ENCODE measurements around the gene GUCY2D.
A peak's percentile ranks its signal among the peaks of the same experiment; 100 is the strongest.
"Not testable (repeated sequence)": the region's sequence is repeated elsewhere in the genome, so short reads cannot be mapped to it uniquely, and the experiment has no call there.

GUCY2D gene

GRCh38 chr17:8059131-8059530 is 56.7 kb downstream of the GUCY2D start:
- no peaks in the 10 kb centered on the region for H3K9me3 ChIP-seq (ENCODE audit: insufficient read depth, low read length)
- no peak overlapping the region for H3K4me3 ChIP-seq (ENCODE audit: insufficient read depth, low read length, poor library complexity, severe bottlenecking)
- no peak overlapping the region for H3K27ac ChIP-seq (ENCODE audit: low read depth, low read length)
- no peaks in the 10 kb centered on the region for H4K20me1 ChIP-seq (ENCODE audit: low read depth, low read length)
- no peak overlapping the region for H2AFZ ChIP-seq (ENCODE audit: low read depth, low read length, severe bottlenecking)
- no peaks in the 10 kb centered on the region for H3K79me2 ChIP-seq (ENCODE audit: insufficient read depth, low read length)
- TF ChIP-seq EZH2phosphoT487 (conservative IDR thresholded peaks at IDR 0.05; ENCODE audit: low read length) = no peak
- TF ChIP-seq CTCF (IDR thresholded peaks at IDR 0.05; ENCODE audit: insufficient read depth, low read length, poor library complexity, severe bottlenecking) = no peak
- H3K4me2 ChIP-seq (ENCODE audit: low read depth, low read length, poor library complexity, severe bottlenecking) = no peak overlapping the region
- no peaks in the 10 kb centered on the region for H3K36me3 ChIP-seq (ENCODE audit: low read length)
- no peak overlapping the region for H3K9ac ChIP-seq (ENCODE audit: low read length)
- H3K27me3 ChIP-seq (ENCODE audit: low read length) = no peaks in the 10 kb centered on the region
- H3K9me2 ChIP-seq (replicated peaks; ENCODE audit: insufficient read depth, low read length) = no peaks in the 10 kb centered on the region
- no peaks in the 10 kb centered on the region for H3F3A ChIP-seq (ENCODE audit: insufficient read depth)

- no peaks in the 10 kb centered on the region for H3K27me3 ChIP-seq (ENCODE audit: low read length)
- H3F3A ChIP-seq (ENCODE audit: insufficient read depth) = no peaks in the 10 kb centered on the region
- no peaks in the 10 kb centered on the region for H3K36me3 ChIP-seq (ENCODE audit: low read length)
- no peak overlapping the region for H3K4me3 ChIP-seq (ENCODE audit: insufficient read depth, low read length, poor library complexity, severe bottlenecking)
- H3K9me3 ChIP-seq (ENCODE audit: insufficient read depth, low read length) = no peaks in the 10 kb centered on the region
- no peaks in the 10 kb centered on the region for H3K9me2 ChIP-seq (replicated peaks; ENCODE audit: insufficient read depth, low read length)
- no peak overlapping the region for H2AFZ ChIP-seq (ENCODE audit: low read depth, low read length, severe bottlenecking)
- no peak overlapping the region for H3K4me2 ChIP-seq (ENCODE audit: low read depth, low read length, poor library complexity, severe bottlenecking)
- H3K79me2 ChIP-seq (ENCODE audit: insufficient read depth, low read length) = no peaks in the 10 kb centered on the region
- H3K9ac ChIP-seq (ENCODE audit: low read length) = no peak overlapping the region
- H3K27ac ChIP-seq (ENCODE audit: low read depth, low read length) = no peak overlapping the region
- no peaks in the 10 kb centered on the region for H4K20me1 ChIP-seq (ENCODE audit: low read depth, low read length)
- TF ChIP-seq CTCF (IDR thresholded peaks at IDR 0.05; ENCODE audit: insufficient read depth, low read length, poor library complexity, severe bottlenecking) (peak; percentile 50), EZH2phosphoT487 (conservative IDR thresholded peaks at IDR 0.05; ENCODE audit: low read length) (no peak)
Observed at GRCh38 chr17:8060274-8060673, 57.9 kb downstream of the GUCY2D start.

- H3K4me3 ChIP-seq (ENCODE audit: insufficient read depth, low read length, poor library complexity, severe bottlenecking); H3K9me2 ChIP-seq (replicated peaks; ENCODE audit: insufficient read depth, low read length); H3K9ac ChIP-seq (ENCODE audit: low read length); H3K36me3 ChIP-seq (ENCODE audit: low read length); H3K27me3 ChIP-seq (ENCODE audit: low read length); H3K27ac ChIP-seq (ENCODE audit: low read depth, low read length); H2AFZ ChIP-seq (ENCODE audit: low read depth, low read length, severe bottlenecking); H4K20me1 ChIP-seq (ENCODE audit: low read depth, low read length); H3K79me2 ChIP-seq (ENCODE audit: insufficient read depth, low read length); H3K9me3 ChIP-seq (ENCODE audit: insufficient read depth, low read length); H3K4me2 ChIP-seq (ENCODE audit: low read depth, low read length, poor library complexity, severe bottlenecking); H3F3A ChIP-seq (ENCODE audit: insufficient read depth): not testable (repeated sequence)
Observed at GRCh38 chr17:8061851-8062250, 59.4 kb downstream of the GUCY2D start.

- no peaks in the 10 kb centered on the region for H3K27me3 ChIP-seq (ENCODE audit: low read length)
- H3K4me3 ChIP-seq (ENCODE audit: insufficient read depth, low read length, poor library complexity, severe bottlenecking) = no peak overlapping the region
Observed at GRCh38 chr17:8062435-8062806, 60.0 kb downstream of the GUCY2D start.

More at GRCh38 chr17:8062435-8062806, 60.0 kb downstream of the GUCY2D start:
- Histone ChIP-seq H3K36me3 (ENCODE audit: low read length) (no peaks in the 10 kb centered on the region), H2AFZ (ENCODE audit: low read depth, low read length, severe bottlenecking) (no peak overlapping the region), H4K20me1 (ENCODE audit: low read depth, low read length) (no peaks in the 10 kb centered on the region), H3F3A (ENCODE audit: insufficient read depth) (no peaks in the 10 kb centered on the region), H3K79me2 (ENCODE audit: insufficient read depth, low read length) (no peaks in the 10 kb centered on the region), H3K27ac (ENCODE audit: low read depth, low read length) (no peak overlapping the region), H3K4me2 (ENCODE audit: low read depth, low read length, poor library complexity, severe bottlenecking) (no peak overlapping the region), H3K9ac (ENCODE audit: low read length) (no peak overlapping the region), H3K9me2 (replicated peaks; ENCODE audit: insufficient read depth, low read length) (no peaks in the 10 kb centered on the region), H3K9me3 (ENCODE audit: insufficient read depth, low read length) (no peaks in the 10 kb centered on the region)
- TF ChIP-seq EZH2phosphoT487 (conservative IDR thresholded peaks at IDR 0.05; ENCODE audit: low read length) = no peak
- no peak for TF ChIP-seq CTCF (IDR thresholded peaks at IDR 0.05; ENCODE audit: insufficient read depth, low read length, poor library complexity, severe bottlenecking)
